ENCODE measurements around the gene BMPR1B.

The BMPR1B gene

DNA sequence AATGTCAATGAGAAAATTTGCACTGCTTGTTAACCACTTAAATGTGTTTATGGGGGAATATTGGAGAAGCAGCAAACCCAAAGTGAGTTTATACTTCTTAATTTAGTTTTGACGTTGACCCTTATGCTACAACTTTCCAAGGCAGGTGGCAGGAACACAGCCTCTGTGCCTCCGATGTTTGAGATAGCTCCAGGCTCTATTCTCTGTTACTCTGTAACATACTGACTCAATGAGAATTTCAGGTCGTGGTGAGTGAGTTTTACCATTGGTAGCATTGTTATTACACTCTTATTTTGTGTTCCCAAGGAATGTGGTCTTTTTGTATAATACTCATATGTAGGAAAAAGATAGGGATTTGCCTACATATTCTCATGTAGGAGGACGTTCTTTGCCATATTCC is 210.7 kb downstream of the BMPR1B start:
- no peak for DNase-seq (ENCODE audit: insufficient read length)

DNA sequence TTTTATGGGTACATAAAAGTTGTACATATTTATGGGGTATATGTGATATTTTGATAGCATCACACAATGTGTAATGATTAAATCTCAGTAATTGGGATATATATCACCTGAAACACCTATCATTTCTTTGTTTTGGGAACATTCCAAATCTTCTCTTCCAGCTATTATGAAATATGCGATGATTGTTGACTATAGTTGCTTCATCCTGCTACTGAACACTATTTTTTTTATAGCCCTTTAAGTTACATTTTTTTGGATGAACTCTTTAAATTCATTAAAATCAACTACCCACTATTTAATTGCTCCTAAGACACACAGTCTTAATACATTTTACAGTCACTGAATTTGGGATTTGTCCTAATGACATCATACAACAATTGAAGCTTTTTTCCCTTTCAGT is 212.9 kb downstream of the BMPR1B start:
- no peak for DNase-seq (ENCODE audit: insufficient read length)
- TF ChIP-seq TAF1 (IDR thresholded peaks at IDR 0.05; ENCODE audit: borderline replicate concordance, low read depth, low read length) (no peak), POLR2AphosphoS5 (IDR thresholded peaks at IDR 0.05; ENCODE audit: low read depth, low read length) (no peak), POLR2A (IDR thresholded peaks at IDR 0.05; ENCODE audit: low read depth, low read length) (no peak)
- no peak for FAIRE-seq

More for the DNA sequence above, 210.7 kb downstream of the BMPR1B start:
- no peak for TF ChIP-seq POLR2AphosphoS5 (IDR thresholded peaks at IDR 0.05; ENCODE audit: low read depth, low read length)
- no peak for TF ChIP-seq TAF1 (IDR thresholded peaks at IDR 0.05; ENCODE audit: borderline replicate concordance, low read depth, low read length)
- no peak for TF ChIP-seq POLR2A (IDR thresholded peaks at IDR 0.05; ENCODE audit: low read depth, low read length)
- FAIRE-seq = no peak

DNA sequence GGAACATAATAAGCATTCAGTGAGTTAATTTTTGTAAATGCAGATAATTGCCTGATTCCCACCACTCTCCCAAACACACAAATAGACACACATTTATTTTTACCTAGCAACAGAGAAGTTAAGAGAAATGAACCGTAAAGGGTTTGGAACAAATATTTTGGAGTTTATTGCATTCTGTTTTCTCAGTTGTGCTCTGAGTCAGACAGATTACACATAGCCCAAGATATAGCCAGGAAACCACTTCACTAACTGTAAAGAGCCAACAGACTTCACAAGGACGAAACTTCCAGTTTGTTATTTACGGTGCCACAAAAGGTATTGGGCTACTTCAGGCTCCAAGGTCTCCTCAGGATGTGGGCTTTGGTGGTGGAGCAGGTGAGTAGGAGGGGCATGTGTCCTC is 217.0 kb downstream of the BMPR1B start:
- FAIRE-seq (no peak), DNase-seq (ENCODE audit: insufficient read length) (no peak)
- TF ChIP-seq POLR2AphosphoS5 (IDR thresholded peaks at IDR 0.05; ENCODE audit: low read depth, low read length) = no peak
- TF ChIP-seq TAF1 (IDR thresholded peaks at IDR 0.05; ENCODE audit: borderline replicate concordance, low read depth, low read length) = no peak
- TF ChIP-seq POLR2A (IDR thresholded peaks at IDR 0.05; ENCODE audit: low read depth, low read length) = no peak

DNA sequence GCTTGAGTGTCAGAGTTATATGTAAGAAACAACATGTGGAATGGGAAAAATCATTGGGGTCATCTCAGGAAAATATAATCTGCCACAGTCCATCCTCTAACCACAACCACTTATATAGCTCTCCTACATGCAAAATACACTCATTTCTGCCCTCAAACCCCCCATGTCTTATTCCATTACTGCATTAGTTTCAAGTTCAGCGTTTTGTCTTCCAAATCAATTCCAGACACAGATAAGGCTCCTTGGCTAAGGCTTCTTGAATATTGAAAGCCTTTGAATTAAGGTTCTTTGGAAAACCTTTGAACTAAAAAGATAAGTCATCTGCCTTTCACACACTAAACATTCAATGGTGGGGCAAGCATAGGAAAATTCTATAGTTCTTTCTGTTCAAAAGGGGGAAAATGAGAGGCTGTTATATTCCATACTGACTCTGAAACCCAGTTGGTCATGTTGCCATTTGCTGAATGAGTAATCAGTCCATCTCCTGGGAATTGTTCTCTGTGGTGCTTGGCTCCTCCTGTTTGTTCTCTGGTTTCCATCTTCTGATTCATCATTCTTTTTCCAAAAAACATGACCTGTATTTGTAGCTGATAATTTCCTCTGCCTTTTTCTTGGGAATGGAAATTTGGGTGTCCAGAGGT is 218.7 kb downstream of the BMPR1B start:
- DNase-seq (ENCODE audit: insufficient read length) (no peak), FAIRE-seq (no peak)
- no peak for TF ChIP-seq POLR2AphosphoS5 (IDR thresholded peaks at IDR 0.05; ENCODE audit: low read depth, low read length)
- no peak for TF ChIP-seq POLR2A (IDR thresholded peaks at IDR 0.05; ENCODE audit: low read depth, low read length)
- no peak for TF ChIP-seq TAF1 (IDR thresholded peaks at IDR 0.05; ENCODE audit: borderline replicate concordance, low read depth, low read length)

DNA sequence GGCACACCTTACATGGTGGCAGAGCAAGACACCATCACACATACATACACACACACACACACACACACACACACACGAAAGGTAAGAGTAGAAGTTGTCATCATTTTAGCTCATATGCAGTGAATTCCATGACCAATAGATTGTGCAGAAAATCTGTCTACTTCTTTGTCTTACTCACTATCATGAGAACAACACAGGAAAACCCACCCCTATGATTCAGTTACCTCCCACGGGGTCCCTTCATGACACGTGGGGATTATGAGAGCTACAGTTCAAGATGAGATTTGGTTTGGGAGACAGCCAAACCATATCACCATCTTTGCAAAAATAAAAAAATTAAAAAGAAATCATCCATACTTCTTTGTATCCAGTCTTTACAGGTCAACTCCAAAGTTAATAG is 221.1 kb downstream of the BMPR1B start:
- DNase-seq (ENCODE audit: insufficient read length) (no peak), FAIRE-seq (no peak)
- TF ChIP-seq POLR2A (IDR thresholded peaks at IDR 0.05; ENCODE audit: low read depth, low read length) (no peak), POLR2AphosphoS5 (IDR thresholded peaks at IDR 0.05; ENCODE audit: low read depth, low read length) (no peak), TAF1 (IDR thresholded peaks at IDR 0.05; ENCODE audit: borderline replicate concordance, low read depth, low read length) (no peak)

DNA sequence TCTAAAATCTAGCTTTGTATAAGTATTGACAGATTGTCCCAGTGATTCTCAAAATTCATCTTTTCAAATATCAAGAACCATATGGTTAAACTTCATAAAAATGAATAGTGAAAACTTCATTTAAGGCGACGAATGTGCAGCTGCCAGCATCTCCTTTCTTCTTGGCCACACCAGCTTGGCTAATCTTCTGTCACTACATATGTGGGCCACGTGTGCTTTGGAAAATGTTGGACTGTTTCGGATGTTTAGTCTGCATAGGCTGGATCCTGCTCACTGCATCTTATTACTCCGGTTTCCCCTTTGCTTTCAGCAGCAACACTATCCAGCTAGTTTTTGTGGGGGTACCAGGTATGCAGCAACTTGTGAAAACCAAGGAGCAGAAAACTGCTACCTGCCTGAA is 221.9 kb downstream of the BMPR1B start:
- no peak for TF ChIP-seq TAF1 (IDR thresholded peaks at IDR 0.05; ENCODE audit: borderline replicate concordance, low read depth, low read length)
- no peak for TF ChIP-seq POLR2A (IDR thresholded peaks at IDR 0.05; ENCODE audit: low read depth, low read length)
- no peak for TF ChIP-seq POLR2AphosphoS5 (IDR thresholded peaks at IDR 0.05; ENCODE audit: low read depth, low read length)
- DNase-seq (ENCODE audit: insufficient read length) (no peak), FAIRE-seq (no peak)

DNA sequence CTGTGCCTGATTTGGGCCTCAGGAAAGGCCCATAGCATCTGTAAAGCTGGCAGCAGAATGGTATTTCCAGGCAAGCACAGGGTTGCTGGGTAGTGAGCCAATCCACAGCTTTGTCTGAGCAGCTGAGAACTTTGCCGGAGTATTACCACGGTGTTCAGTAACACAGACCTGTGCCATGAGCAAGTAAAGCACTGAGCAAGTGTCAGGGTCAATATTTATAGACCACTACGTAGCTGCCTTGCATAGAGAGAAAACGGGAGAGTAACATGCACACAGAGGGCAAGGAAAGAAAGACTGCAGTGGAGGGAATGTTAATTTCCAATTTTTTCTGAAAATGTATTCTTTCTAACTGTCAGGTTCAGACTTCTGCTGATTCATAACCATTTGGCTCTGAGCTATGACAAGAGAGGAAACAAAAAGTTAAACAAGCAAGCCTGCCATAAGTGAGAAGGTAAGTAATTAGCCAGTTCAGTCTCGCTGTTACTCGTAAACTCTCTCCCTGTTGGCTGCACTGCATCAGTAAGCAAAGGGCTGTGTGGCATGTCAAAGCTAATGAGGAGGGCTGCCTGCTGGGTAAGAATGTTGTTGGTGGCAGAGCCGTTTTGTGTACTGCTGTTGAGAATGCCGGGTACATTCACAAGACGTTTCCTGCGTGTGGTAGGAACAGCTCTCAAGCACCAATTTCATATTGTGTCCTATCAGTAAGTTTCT is 238.1 kb downstream of the BMPR1B start:
- FAIRE-seq (peak; percentile 51), DNase-seq (ENCODE audit: insufficient read length) (no peak)
- TF ChIP-seq POLR2AphosphoS5 (IDR thresholded peaks at IDR 0.05; ENCODE audit: low read depth, low read length) (no peak), POLR2A (IDR thresholded peaks at IDR 0.05; ENCODE audit: low read depth, low read length) (no peak), TAF1 (IDR thresholded peaks at IDR 0.05; ENCODE audit: borderline replicate concordance, low read depth, low read length) (no peak)

DNA sequence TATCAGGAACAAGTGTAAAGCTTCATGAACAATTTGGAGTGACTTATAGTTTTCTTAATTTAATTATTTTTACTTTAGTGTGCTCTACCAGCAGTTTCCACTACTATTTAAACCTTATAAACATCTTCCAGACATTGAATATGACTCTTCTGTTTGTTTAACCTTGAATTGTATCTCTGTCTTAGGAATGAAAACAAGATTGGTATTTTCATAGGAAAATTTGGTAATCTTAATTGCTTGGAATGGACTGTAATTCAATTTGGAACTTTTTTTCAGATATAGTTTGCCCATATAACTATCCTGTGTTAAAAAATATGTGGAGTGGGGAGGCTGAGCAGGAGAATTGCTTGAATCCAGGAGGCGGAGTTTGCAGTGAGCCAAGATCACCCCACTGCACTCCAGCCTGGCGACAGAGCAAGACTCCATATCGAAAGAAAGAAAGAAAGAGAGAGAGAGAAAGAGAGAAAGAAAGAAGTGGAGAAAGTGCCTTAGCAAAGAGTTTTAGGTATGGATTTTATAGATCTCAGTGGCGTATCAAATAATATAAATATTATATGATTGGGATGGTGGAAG is 242.4 kb downstream of the BMPR1B start:
- no peak for FAIRE-seq
- TF ChIP-seq POLR2AphosphoS5 (IDR thresholded peaks at IDR 0.05; ENCODE audit: low read depth, low read length) (no peak), TAF1 (IDR thresholded peaks at IDR 0.05; ENCODE audit: borderline replicate concordance, low read depth, low read length) (no peak), POLR2A (IDR thresholded peaks at IDR 0.05; ENCODE audit: low read depth, low read length) (no peak)
- DNase-seq (ENCODE audit: insufficient read length) = no peak

DNA sequence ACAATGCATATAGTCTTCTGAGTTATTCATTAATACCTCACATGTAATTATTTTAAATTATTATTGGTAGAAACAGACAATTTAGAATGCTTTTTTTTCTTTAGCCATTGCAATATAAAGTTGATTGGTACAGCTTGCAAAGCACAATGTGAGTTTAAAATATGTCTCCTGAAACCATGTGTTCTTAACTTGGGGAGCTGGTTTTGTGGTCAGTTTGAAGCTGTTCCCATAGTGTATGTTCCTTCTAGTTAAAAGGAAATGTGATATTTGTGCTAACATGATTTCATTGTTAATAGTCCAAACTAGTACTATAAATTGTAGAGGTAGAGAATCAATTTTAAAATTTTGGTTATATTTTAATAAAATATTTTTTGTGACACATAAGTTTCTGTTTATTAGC is 247.2 kb downstream of the BMPR1B start:
- no peak for DNase-seq (ENCODE audit: insufficient read length)
- FAIRE-seq = no peak
- TF ChIP-seq POLR2AphosphoS5 (IDR thresholded peaks at IDR 0.05; ENCODE audit: low read depth, low read length) (no peak), TAF1 (IDR thresholded peaks at IDR 0.05; ENCODE audit: borderline replicate concordance, low read depth, low read length) (no peak), POLR2A (IDR thresholded peaks at IDR 0.05; ENCODE audit: low read depth, low read length) (no peak)

DNA sequence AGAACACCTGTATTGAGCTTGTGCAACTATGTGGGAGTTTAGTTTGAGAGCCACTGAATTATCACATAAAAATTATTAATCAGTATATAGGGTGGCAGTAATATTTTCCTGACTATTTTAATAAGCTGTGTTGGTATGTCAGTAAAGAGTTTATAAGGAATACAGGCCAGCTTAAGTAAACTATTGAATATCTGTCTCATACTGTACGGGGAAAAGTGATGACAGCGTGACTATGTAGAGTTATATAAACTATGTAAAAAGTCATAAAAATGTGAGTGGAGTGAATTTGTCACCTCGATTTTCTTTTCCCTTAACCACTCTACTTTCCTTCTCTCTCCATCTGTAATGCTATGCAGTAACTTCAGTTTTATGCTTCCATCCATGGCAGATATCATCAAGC is 250.2 kb downstream of the BMPR1B start:
- TF ChIP-seq POLR2A (IDR thresholded peaks at IDR 0.05; ENCODE audit: low read depth, low read length) (no peak), TAF1 (IDR thresholded peaks at IDR 0.05; ENCODE audit: borderline replicate concordance, low read depth, low read length) (no peak), POLR2AphosphoS5 (IDR thresholded peaks at IDR 0.05; ENCODE audit: low read depth, low read length) (no peak)
- DNase-seq (ENCODE audit: insufficient read length) (no peak), FAIRE-seq (no peak)

DNA sequence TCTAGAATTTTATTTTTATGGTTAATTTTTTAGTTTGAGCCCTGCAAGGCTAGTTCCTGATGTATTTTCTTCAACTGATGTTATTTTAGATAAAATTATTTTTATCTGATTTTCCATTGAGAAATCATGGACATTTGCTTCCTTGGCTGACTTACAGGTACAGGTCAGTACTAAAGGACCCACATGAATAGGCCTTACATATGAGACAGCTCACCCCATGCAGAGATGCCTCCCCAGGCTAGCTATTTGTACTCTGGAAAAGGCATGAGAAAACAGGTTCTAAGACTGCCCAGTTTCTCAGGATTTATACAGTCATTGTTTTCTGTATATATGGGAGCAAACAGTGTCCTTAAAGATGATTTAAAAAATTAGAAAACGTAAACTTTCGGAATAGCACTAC is 255.5 kb downstream of the BMPR1B start:
- no peak for TF ChIP-seq POLR2AphosphoS5 (IDR thresholded peaks at IDR 0.05; ENCODE audit: low read depth, low read length)
- no peak for TF ChIP-seq POLR2A (IDR thresholded peaks at IDR 0.05; ENCODE audit: low read depth, low read length)
- TF ChIP-seq TAF1 (IDR thresholded peaks at IDR 0.05; ENCODE audit: borderline replicate concordance, low read depth, low read length) = no peak
- FAIRE-seq (no peak), DNase-seq (ENCODE audit: insufficient read length) (no peak)

DNA sequence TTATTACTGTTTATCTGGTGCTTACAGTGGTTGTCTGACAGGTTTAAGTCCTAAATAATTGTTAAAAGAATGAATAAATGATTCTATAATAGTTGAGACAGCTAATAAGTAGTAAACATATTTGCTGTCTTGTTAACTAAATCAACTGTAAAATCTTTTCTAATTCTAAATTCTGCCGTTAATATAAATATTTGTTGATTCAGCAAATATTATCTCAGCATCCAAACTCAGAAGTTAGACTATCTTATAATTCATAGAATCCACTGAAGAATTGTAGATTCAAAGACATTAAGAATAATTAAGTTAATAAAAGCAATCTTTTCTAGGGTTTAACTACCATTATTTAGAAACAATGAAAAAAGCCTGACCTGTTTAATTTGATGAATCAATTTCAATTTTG is 256.3 kb downstream of the BMPR1B start:
- FAIRE-seq (no peak), DNase-seq (ENCODE audit: insufficient read length) (no peak)
- TF ChIP-seq POLR2AphosphoS5 (IDR thresholded peaks at IDR 0.05; ENCODE audit: low read depth, low read length) = no peak
- no peak for TF ChIP-seq POLR2A (IDR thresholded peaks at IDR 0.05; ENCODE audit: low read depth, low read length)
- TF ChIP-seq TAF1 (IDR thresholded peaks at IDR 0.05; ENCODE audit: borderline replicate concordance, low read depth, low read length) = no peak

Data from GM12892 (cell line).